HEK293 (cell line): Measurements from ENCODE around the gene MSL2.

Experiments used
- CTCF ChIA-PET: fragments of 350-600 bp; formaldehyde crosslinking; extraction: SDS; loops from one replicate; lab custom pipeline; 2021; ENCODE audit warnings: antibody characterized with exemption; lab: Yijun Ruan, JAX
- POLR2A ChIA-PET: fragments of 300-600 bp; formaldehyde crosslinking; extraction: SDS; loops from one replicate; lab custom pipeline; 2020; ENCODE audit warnings: antibody characterized with exemption, inconsistent platforms; lab: Yijun Ruan, JAX
- H3K27ac ChIP-seq: fragments of 200-500 bp; sonication (Bioruptor generic); 2 replicates; pipeline ENCODE4 v1.5.1; 2014; ENCODE audit warnings: low read depth, low read length, control low read depth, inconsistent platforms; ENCODE audit errors: extremely low read depth
- H3K36me3 ChIP-seq, 2 experiments: fragments of 200-500 bp in 1 of 2; sonication (Bioruptor generic) in 1 of 2; 1 replicate in 1 of 2; 2 replicates in 1 of 2; pipeline ENCODE4 v1.5.1; 2014 to 2017; ENCODE audit warnings: inconsistent platforms in 2 of 2, low read length in 2 of 2; ENCODE audit not compliant: control insufficient read depth in 2 of 2, insufficient read depth in 1 of 2
- H3K4me1 ChIP-seq: fragments of 200-500 bp; sonication (Bioruptor generic); 2 replicates; pipeline ENCODE4 v1.5.1; 2014; ENCODE audit warnings: mild to moderate bottlenecking, low read length, inconsistent platforms; ENCODE audit not compliant: control insufficient read depth, insufficient read depth
- H3K4me3 ChIP-seq: 2 replicates; pipeline ENCODE4 v1.5.1; 2011; ENCODE audit warnings: low read depth, mild to moderate bottlenecking, control low read depth, low read length, moderate library complexity
- H3K9me3 ChIP-seq: fragments of 200-500 bp; sonication (Bioruptor generic); 2 replicates; pipeline ENCODE4 v1.5.1; 2014; ENCODE audit warnings: low read depth, low read length, inconsistent platforms; ENCODE audit not compliant: control insufficient read depth, insufficient read depth
- FEZF1 ChIP-seq: fragments of 450-650 bp; formaldehyde crosslinking; IDR thresholded peaks from 2 replicates; pipeline ENCODE4 v1.5.1; 2016; ENCODE audit warnings: missing biosample characterization, missing genetic modification characterization
- KLF1 ChIP-seq: fragments of 450-650 bp; formaldehyde crosslinking; IDR thresholded peaks from 2 replicates; pipeline ENCODE4 v1.5.1; 2016; ENCODE audit warnings: missing biosample characterization, missing genetic modification characterization
- KLF8 ChIP-seq: fragments of 450-650 bp; formaldehyde crosslinking; IDR thresholded peaks from 2 replicates; pipeline ENCODE4 v1.5.1; 2016; ENCODE audit warnings: missing biosample characterization, missing genetic modification characterization
- OVOL3 ChIP-seq: fragments of 450-650 bp; formaldehyde crosslinking; IDR thresholded peaks from 2 replicates; pipeline ENCODE4 v1.5.1; 2016; ENCODE audit warnings: missing biosample characterization, missing genetic modification characterization
- PRDM4 ChIP-seq: fragments of 450-650 bp; formaldehyde crosslinking; IDR thresholded peaks from 2 replicates; pipeline ENCODE4 v1.5.1; 2017; ENCODE audit warnings: missing biosample characterization, missing genetic modification characterization
- RBAK ChIP-seq: fragments of 450-650 bp; formaldehyde crosslinking; IDR thresholded peaks from 2 replicates; pipeline ENCODE4 v1.5.1; 2016; ENCODE audit warnings: missing biosample characterization, missing genetic modification characterization
- WT1 ChIP-seq: fragments of 450-650 bp; formaldehyde crosslinking; IDR thresholded peaks from 2 replicates; pipeline ENCODE4 v1.5.1; 2016; ENCODE audit warnings: missing biosample characterization, missing genetic modification characterization
- YY2 ChIP-seq: fragments of 450-650 bp; formaldehyde crosslinking; IDR thresholded peaks from 2 replicates; pipeline ENCODE4 v1.5.1; 2016; ENCODE audit warnings: missing biosample characterization, missing genetic modification characterization
- ZBTB7A ChIP-seq: fragments of 450-650 bp; formaldehyde crosslinking; IDR thresholded peaks from 2 replicates; pipeline ENCODE4 v1.5.1; 2016; ENCODE audit warnings: low read depth, missing biosample characterization, missing genetic modification characterization
- ZNF174 ChIP-seq: fragments of 450-650 bp; formaldehyde crosslinking; IDR thresholded peaks from 2 replicates; pipeline ENCODE4 v1.5.0; 2017; ENCODE audit warnings: missing biosample characterization, mild to moderate bottlenecking, missing genetic modification characterization
- ZNF184 ChIP-seq: fragments of 450-650 bp; IDR thresholded peaks from 2 replicates; pipeline ENCODE4 v1.5.1; 2018; ENCODE audit warnings: missing biosample characterization, mild to moderate bottlenecking, missing genetic modification characterization
- ZNF311 ChIP-seq: fragments of 450-650 bp; formaldehyde crosslinking; IDR thresholded peaks from 2 replicates; pipeline ENCODE4 v1.5.1; 2017; ENCODE audit warnings: missing biosample characterization, missing genetic modification characterization, borderline replicate concordance
- ZNF449 ChIP-seq: fragments of 450-650 bp; formaldehyde crosslinking; IDR thresholded peaks from 2 replicates; pipeline ENCODE4 v1.5.1; 2017; ENCODE audit warnings: missing biosample characterization, mild to moderate bottlenecking, missing genetic modification characterization, moderate library complexity
- ZNF488 ChIP-seq: fragments of 450-650 bp; formaldehyde crosslinking; IDR thresholded peaks from 2 replicates; pipeline ENCODE4 v1.5.1; 2016; ENCODE audit warnings: missing biosample characterization, missing genetic modification characterization
- ZNF510 ChIP-seq: fragments of 450-650 bp; formaldehyde crosslinking; IDR thresholded peaks from 2 replicates; pipeline ENCODE4 v1.5.1; 2018; ENCODE audit warnings: mild to moderate bottlenecking, missing genetic modification characterization, missing biosample characterization; ENCODE audit not compliant: insufficient replicate concordance
- ZNF518A ChIP-seq: fragments of 450-650 bp; formaldehyde crosslinking; conservative IDR thresholded peaks from 2 replicates; pipeline ENCODE4 v1.5.1; 2016; ENCODE audit warnings: low read depth, missing biosample characterization, missing genetic modification characterization
- ZNF768 ChIP-seq: fragments of 450-650 bp; formaldehyde crosslinking; IDR thresholded peaks from 2 replicates; pipeline ENCODE4 v1.5.1; 2018; ENCODE audit warnings: missing biosample characterization, mild to moderate bottlenecking, missing genetic modification characterization
- ZNF843 ChIP-seq: fragments of 450-650 bp; formaldehyde crosslinking; IDR thresholded peaks from 2 replicates; pipeline ENCODE4 v1.5.1; 2016; ENCODE audit warnings: missing biosample characterization, missing genetic modification characterization
- ZSCAN16 ChIP-seq: fragments of 450-650 bp; formaldehyde crosslinking; IDR thresholded peaks from 2 replicates; pipeline ENCODE4 v1.5.1; 2016; ENCODE audit warnings: missing biosample characterization, missing genetic modification characterization
- TF ChIP-seq, protein P1 (sequence below): fragments of 450-650 bp; formaldehyde crosslinking; IDR thresholded peaks from 2 replicates; pipeline ENCODE4 v1.5.1; 2016; ENCODE audit warnings: missing biosample characterization, missing genetic modification characterization
- TF ChIP-seq, protein P2 (sequence below): fragments of 450-650 bp; formaldehyde crosslinking; IDR thresholded peaks from 2 replicates; pipeline ENCODE4 v1.5.1; 2016; ENCODE audit warnings: missing biosample characterization, missing genetic modification characterization
- TF ChIP-seq, protein P3 (sequence below): fragments of 450-650 bp; formaldehyde crosslinking; IDR thresholded peaks from 2 replicates; pipeline ENCODE4 v1.5.1; 2017; ENCODE audit warnings: missing biosample characterization, missing genetic modification characterization

MSL2 gene

DNA sequence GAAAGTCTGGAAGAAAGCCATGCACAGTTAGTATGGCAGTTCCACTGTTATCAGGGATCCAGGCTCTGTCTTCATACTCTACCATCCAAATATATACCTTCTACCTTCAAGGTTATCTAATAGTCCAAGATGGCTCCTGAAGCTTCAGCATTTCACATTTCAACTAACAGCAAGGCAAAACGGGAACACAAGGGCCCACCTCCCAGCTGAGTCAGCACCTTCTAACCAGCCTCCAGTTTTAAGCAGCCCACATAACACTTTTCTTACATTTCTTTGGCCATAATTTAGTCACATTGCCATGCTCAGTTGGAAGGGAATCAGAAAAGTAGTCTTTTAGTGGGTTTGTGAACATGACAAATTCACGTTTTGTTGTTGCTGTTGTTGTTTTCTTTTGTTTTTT, 15.4 kb upstream of the MSL2 start:
- no peaks in the 10 kb centered on the region; the same call in 1 of the 2 replicates for H3K4me1 ChIP-seq
- no peaks in the 10 kb centered on the region for H3K36me3 ChIP-seq
- no peak overlapping the region for H3K4me3 ChIP-seq
- no peak overlapping the region for H3K27ac ChIP-seq
- H3K9me3 ChIP-seq = no peaks in the 10 kb centered on the region
- no peak for TF ChIP-seq WT1 (tag by site-specific recombination)
- TF ChIP-seq RBAK (tag by site-specific recombination) = no peak
- TF ChIP-seq KLF8 (tag by site-specific recombination) = no peak
- TF ChIP-seq KLF1 (tag by site-specific recombination) = no peak
- TF ChIP-seq ZNF518A (tag by site-specific recombination) = no peak
- no peak for TF ChIP-seq ZNF768 (tag by site-specific recombination)
- TF ChIP-seq, protein P1, sequence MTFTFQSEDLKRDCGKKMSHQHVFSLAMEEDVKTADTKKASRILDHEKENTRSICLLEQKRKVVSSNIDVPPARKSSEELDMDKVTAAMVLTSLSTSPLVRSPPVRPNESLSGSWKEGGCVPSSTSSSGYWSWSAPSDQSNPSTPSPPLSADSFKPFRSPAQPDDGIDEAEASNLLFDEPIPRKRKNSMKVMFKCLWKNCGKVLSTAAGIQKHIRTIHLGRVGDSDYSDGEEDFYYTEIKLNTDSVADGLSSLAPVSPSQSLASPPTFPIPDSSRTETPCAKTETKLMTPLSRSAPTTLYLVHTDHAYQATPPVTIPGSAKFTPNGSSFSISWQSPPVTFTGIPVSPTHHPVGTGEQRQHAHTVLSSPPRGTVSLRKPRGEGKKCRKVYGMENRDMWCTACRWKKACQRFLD (tag by site-specific recombination) = no peak
- TF ChIP-seq, all 188 proteins: peak for 0
- CTCF ChIA-PET = interaction anchor here (0.6 to 0.7 kb wide), 2 partner anchors 55 to 137 kb away, joined by 3 read pairs; no protein-coding TSS in a partner anchor
- POLR2A ChIA-PET = no interaction called here

DNA sequence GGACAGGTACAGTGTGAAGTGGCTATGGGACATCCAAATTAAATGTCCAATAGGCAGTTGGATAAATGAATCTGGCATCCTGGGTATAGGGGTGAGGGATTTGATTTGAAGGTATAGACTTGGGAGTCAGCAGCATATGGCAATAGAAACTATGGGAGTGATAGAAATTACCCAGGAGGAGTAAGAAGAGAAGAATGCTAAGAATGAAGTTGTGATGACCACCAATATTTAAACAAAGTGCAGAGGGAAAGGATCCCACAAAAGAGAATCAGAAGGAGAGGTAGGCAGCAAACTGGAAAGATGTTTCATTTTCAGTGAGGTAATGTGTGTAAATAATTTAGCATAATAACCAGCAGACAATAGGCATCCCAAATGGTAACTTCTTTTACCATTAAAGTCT, 13.8 kb upstream of the MSL2 start:
- ChIA-PET CTCF (no interaction called here), POLR2A (no interaction called here)
- Histone ChIP-seq H3K9me3 (no peaks in the 10 kb centered on the region), H3K4me3 (no peak overlapping the region), H3K36me3 (no peaks in the 10 kb centered on the region), H3K4me1 (no peaks in the 10 kb centered on the region; the same call in 1 of the 2 replicates), H3K27ac (no peak overlapping the region)
- TF ChIP-seq YY2 (tag by site-specific recombination) (no peak), OVOL3 (no peak), FEZF1 (no peak), ZNF311 (no peak), ZNF510 (tag by site-specific recombination) (no peak), ZNF174 (no peak), ZNF488 (tag by site-specific recombination) (no peak), ZNF184 (tag by site-specific recombination) (no peak), ZSCAN16 (tag by site-specific recombination) (no peak), ZNF449 (tag by site-specific recombination) (no peak), ZNF843 (tag by site-specific recombination) (no peak), ZBTB7A (no peak), PRDM4 (tag by site-specific recombination) (no peak)
- TF ChIP-seq, protein P2, sequence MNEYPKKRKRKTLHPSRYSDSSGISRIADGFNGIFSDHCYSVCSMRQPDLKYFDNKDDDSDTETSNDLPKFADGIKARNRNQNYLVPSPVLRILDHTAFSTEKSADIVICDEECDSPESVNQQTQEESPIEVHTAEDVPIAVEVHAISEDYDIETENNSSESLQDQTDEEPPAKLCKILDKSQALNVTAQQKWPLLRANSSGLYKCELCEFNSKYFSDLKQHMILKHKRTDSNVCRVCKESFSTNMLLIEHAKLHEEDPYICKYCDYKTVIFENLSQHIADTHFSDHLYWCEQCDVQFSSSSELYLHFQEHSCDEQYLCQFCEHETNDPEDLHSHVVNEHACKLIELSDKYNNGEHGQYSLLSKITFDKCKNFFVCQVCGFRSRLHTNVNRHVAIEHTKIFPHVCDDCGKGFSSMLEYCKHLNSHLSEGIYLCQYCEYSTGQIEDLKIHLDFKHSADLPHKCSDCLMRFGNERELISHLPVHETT (tag by site-specific recombination) = no peak
- TF ChIP-seq, protein P3, sequence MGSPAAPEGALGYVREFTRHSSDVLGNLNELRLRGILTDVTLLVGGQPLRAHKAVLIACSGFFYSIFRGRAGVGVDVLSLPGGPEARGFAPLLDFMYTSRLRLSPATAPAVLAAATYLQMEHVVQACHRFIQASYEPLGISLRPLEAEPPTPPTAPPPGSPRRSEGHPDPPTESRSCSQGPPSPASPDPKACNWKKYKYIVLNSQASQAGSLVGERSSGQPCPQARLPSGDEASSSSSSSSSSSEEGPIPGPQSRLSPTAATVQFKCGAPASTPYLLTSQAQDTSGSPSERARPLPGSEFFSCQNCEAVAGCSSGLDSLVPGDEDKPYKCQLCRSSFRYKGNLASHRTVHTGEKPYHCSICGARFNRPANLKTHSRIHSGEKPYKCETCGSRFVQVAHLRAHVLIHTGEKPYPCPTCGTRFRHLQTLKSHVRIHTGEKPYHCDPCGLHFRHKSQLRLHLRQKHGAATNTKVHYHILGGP (tag by site-specific recombination) = no peak
